ENCODE data around the gene PPP2R5C.

The PPP2R5C gene

DNA sequence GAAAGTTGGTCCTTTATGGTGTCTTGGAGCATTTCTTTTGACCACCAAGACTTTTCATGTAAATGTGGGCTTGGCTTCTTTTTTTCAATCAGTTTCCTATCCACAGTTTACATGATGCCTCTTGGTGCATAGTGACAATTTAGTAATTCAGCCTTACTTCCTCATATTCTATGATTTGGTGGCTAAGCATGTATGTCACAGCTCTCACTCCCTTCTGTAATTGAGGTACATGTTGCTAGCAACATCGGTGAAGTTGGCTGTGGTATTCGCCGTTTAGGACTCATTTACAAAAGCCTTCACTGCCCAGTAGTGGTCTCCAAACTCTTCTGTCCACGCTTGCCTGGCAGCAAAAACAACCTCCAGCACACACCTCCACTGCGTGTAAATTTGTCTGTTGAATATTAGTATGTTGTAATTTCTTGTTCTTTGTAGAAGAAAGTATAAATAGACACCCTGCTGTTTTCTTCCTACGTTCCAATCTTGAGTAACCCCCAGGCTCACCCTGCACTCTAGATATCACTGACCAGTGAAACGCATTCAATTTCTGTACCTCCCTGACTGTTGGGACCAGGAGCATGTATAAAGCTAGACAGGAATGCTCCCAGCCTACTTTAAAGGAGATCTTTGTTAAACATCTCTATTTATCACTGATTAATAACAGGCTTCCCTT is 90.4 kb downstream of the PPP2R5C start:
- Histone ChIP-seq H3K4me3 (ENCODE audit: low read length) (peak overlapping the region; percentile 47), H3K36me3 (ENCODE audit: control insufficient read depth, low read length) (peaks cover 44% of the 10 kb centered on the region), H3K27me3 (ENCODE audit: control insufficient read depth, low read length) (no peaks in the 10 kb centered on the region), H3K9me3 (ENCODE audit: control insufficient read depth, insufficient read depth, low read length) (no peaks in the 10 kb centered on the region), H3K27ac (ENCODE audit: low read depth, low read length) (peak overlapping the region; percentile 39), H4K20me1 (ENCODE audit: control insufficient read depth, insufficient read depth, low read depth, low read length) (peaks cover 14% of the 10 kb centered on the region; the same call in 1 of the 2 replicates), H3K9me2 (replicated peaks; ENCODE audit: control insufficient read depth, low read length) (no peaks in the 10 kb centered on the region), H3K4me1 (ENCODE audit: control insufficient read depth, low read length) (peaks cover 82% of the 10 kb centered on the region), H3F3A (ENCODE audit: control insufficient read depth, insufficient read depth) (peaks cover 4% of the 10 kb centered on the region), H3K4me2 (ENCODE audit: low read length) (peak overlapping the region; percentile 97), H3K79me2 (ENCODE audit: control insufficient read depth, low read length) (peaks cover 99% of the 10 kb centered on the region)
- no peak for TF ChIP-seq EZH2phosphoT487 (IDR thresholded peaks at IDR 0.05; ENCODE audit: borderline replicate concordance, low read length)
- TF ChIP-seq, protein P1, sequence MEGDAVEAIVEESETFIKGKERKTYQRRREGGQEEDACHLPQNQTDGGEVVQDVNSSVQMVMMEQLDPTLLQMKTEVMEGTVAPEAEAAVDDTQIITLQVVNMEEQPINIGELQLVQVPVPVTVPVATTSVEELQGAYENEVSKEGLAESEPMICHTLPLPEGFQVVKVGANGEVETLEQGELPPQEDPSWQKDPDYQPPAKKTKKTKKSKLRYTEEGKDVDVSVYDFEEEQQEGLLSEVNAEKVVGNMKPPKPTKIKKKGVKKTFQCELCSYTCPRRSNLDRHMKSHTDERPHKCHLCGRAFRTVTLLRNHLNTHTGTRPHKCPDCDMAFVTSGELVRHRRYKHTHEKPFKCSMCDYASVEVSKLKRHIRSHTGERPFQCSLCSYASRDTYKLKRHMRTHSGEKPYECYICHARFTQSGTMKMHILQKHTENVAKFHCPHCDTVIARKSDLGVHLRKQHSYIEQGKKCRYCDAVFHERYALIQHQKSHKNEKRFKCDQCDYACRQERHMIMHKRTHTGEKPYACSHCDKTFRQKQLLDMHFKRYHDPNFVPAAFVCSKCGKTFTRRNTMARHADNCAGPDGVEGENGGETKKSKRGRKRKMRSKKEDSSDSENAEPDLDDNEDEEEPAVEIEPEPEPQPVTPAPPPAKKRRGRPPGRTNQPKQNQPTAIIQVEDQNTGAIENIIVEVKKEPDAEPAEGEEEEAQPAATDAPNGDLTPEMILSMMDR (IDR thresholded peaks at IDR 0.05; ENCODE audit: low read depth, low read length, poor library complexity, severe bottlenecking): no peak

DNA sequence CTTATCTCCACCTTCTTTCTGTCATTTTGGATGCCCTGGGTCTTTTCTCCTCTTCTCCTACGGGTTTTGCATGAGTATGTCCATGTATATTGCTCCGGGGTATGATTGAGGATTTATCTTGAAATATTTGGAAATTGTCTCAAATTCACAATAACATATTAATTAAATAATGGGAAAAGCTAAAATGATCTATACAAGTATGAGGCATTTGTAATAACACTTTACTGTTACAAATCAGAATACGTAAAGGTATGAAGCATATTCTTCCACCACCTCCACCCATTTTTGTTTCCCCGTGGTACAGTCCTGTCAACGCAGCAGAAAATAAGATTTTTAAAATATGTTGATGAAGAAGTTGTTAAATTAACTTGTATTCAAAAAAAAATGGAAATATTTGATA is 91.3 kb downstream of the PPP2R5C start:
- Histone ChIP-seq H3K4me3 (ENCODE audit: low read length) (no peak overlapping the region), H3K36me3 (ENCODE audit: control insufficient read depth, low read length) (peaks cover 46% of the 10 kb centered on the region), H3K4me1 (ENCODE audit: control insufficient read depth, low read length) (peaks cover 72% of the 10 kb centered on the region), H3K79me2 (ENCODE audit: control insufficient read depth, low read length) (peaks cover 97% of the 10 kb centered on the region), H3K9me3 (ENCODE audit: control insufficient read depth, insufficient read depth, low read length) (no peaks in the 10 kb centered on the region), H3F3A (ENCODE audit: control insufficient read depth, insufficient read depth) (peaks cover 4% of the 10 kb centered on the region), H4K20me1 (ENCODE audit: control insufficient read depth, insufficient read depth, low read depth, low read length) (peaks cover 14% of the 10 kb centered on the region; the same call in 1 of the 2 replicates), H3K27ac (ENCODE audit: low read depth, low read length) (no peak overlapping the region), H3K4me2 (ENCODE audit: low read length) (no peak overlapping the region), H3K27me3 (ENCODE audit: control insufficient read depth, low read length) (no peaks in the 10 kb centered on the region), H3K9me2 (replicated peaks; ENCODE audit: control insufficient read depth, low read length) (no peaks in the 10 kb centered on the region)
- TF ChIP-seq EZH2phosphoT487 (IDR thresholded peaks at IDR 0.05; ENCODE audit: borderline replicate concordance, low read length): no peak
- TF ChIP-seq, protein P1 (IDR thresholded peaks at IDR 0.05; ENCODE audit: low read depth, low read length, poor library complexity, severe bottlenecking): no peak

DNA sequence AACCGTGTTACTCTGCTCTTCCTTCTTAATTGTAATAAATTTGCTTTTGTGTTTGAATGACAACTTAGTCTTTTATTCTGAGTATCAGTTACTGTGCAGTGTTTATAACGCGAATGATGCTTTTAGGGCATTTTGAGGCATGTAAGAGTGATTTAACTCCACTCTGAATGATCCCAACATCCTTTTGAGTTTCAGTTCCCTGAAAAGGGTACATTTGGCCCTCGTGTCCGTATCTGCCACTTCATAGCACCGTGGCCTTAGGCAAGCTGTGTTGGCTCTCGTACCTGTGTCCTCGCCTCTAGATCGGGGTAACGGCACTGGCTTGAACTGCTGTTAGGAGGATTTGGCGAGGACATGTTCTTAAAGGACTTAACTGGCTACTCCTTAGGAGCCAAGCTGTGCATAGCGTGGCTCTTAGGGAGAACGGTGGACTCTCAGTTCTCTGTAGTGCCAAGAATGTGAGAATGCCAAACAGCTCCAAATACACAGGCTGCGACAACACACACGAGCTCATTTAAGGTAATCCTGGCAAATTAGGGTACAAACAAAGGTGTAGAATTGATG is 92.0 kb downstream of the PPP2R5C start:
- H3K4me3 ChIP-seq (ENCODE audit: low read length): no peak overlapping the region
- peaks cover 4% of the 10 kb centered on the region for H3F3A ChIP-seq (ENCODE audit: control insufficient read depth, insufficient read depth)
- H3K4me2 ChIP-seq (ENCODE audit: low read length): no peak overlapping the region
- H3K4me1 ChIP-seq (ENCODE audit: control insufficient read depth, low read length): peaks cover 65% of the 10 kb centered on the region
- no peaks in the 10 kb centered on the region for H3K9me2 ChIP-seq (replicated peaks; ENCODE audit: control insufficient read depth, low read length)
- peaks cover 14% of the 10 kb centered on the region; the same call in 1 of the 2 replicates for H4K20me1 ChIP-seq (ENCODE audit: control insufficient read depth, insufficient read depth, low read depth, low read length)
- H3K27me3 ChIP-seq (ENCODE audit: control insufficient read depth, low read length): no peaks in the 10 kb centered on the region
- peaks cover 95% of the 10 kb centered on the region for H3K79me2 ChIP-seq (ENCODE audit: control insufficient read depth, low read length)
- TF ChIP-seq, protein P1 (IDR thresholded peaks at IDR 0.05; ENCODE audit: low read depth, low read length, poor library complexity, severe bottlenecking): no peak
- TF ChIP-seq EZH2phosphoT487 (IDR thresholded peaks at IDR 0.05; ENCODE audit: borderline replicate concordance, low read length): no peak
- H3K36me3 ChIP-seq (ENCODE audit: control insufficient read depth, low read length): peaks cover 49% of the 10 kb centered on the region
- no peak overlapping the region for H3K27ac ChIP-seq (ENCODE audit: low read depth, low read length)
- H3K9me3 ChIP-seq (ENCODE audit: control insufficient read depth, insufficient read depth, low read length): no peaks in the 10 kb centered on the region

Measured in DOHH2 (cell line).